ENCODE data around the gene WDR5B.

Gene WDR5B

GRCh38 chr3:122395582-122395981 is 20.3 kb downstream of the WDR5B start:
- FAIRE-seq (no peak), DNase-seq (ENCODE audit: insufficient read length, low spot score) (no peak)
- TF ChIP-seq POLR2A (IDR thresholded peaks at IDR 0.05; ENCODE audit: low read depth, low read length) (no peak), POU2F2 (IDR thresholded peaks at IDR 0.05; ENCODE audit: low read depth, low read length) (no peak), TAF1 (IDR thresholded peaks at IDR 0.05; ENCODE audit: low read depth, low read length) (no peak), POLR2AphosphoS5 (IDR thresholded peaks at IDR 0.05; ENCODE audit: low read depth, low read length) (no peak), SPI1 (IDR thresholded peaks at IDR 0.05; ENCODE audit: low read depth, low read length) (no peak), PAX5 (IDR thresholded peaks at IDR 0.05; ENCODE audit: insufficient read depth, low read length, severe bottlenecking) (no peak)

- no peak for FAIRE-seq
- DNase-seq (ENCODE audit: insufficient read length, low spot score) = no peak
- TF ChIP-seq POU2F2 (IDR thresholded peaks at IDR 0.05; ENCODE audit: low read depth, low read length) = no peak
- TF ChIP-seq SPI1 (IDR thresholded peaks at IDR 0.05; ENCODE audit: low read depth, low read length) = no peak
- TF ChIP-seq POLR2AphosphoS5 (IDR thresholded peaks at IDR 0.05; ENCODE audit: low read depth, low read length) = no peak
- TF ChIP-seq TAF1 (IDR thresholded peaks at IDR 0.05; ENCODE audit: low read depth, low read length) = no peak
- no peak for TF ChIP-seq POLR2A (IDR thresholded peaks at IDR 0.05; ENCODE audit: low read depth, low read length)
- TF ChIP-seq PAX5 (IDR thresholded peaks at IDR 0.05; ENCODE audit: insufficient read depth, low read length, severe bottlenecking) = no peak
Measured at GRCh38 chr3:122394173-122394572, 21.7 kb downstream of the WDR5B start.

- peak; percentile 80 for FAIRE-seq
- peak; percentile 7 for DNase-seq (ENCODE audit: insufficient read length, low spot score)
- no peak for TF ChIP-seq POU2F2 (IDR thresholded peaks at IDR 0.05; ENCODE audit: low read depth, low read length)
- no peak for TF ChIP-seq PAX5 (IDR thresholded peaks at IDR 0.05; ENCODE audit: insufficient read depth, low read length, severe bottlenecking)
- no peak for TF ChIP-seq TAF1 (IDR thresholded peaks at IDR 0.05; ENCODE audit: low read depth, low read length)
- TF ChIP-seq SPI1 (IDR thresholded peaks at IDR 0.05; ENCODE audit: low read depth, low read length) = no peak
- TF ChIP-seq POLR2AphosphoS5 (IDR thresholded peaks at IDR 0.05; ENCODE audit: low read depth, low read length) = no peak
- TF ChIP-seq POLR2A (IDR thresholded peaks at IDR 0.05; ENCODE audit: low read depth, low read length) = no peak
Measured at GRCh38 chr3:122392868-122393844, 22.7 kb downstream of the WDR5B start.

GRCh38 chr3:122391681-122392446 is 24.0 kb downstream of the WDR5B start:
- FAIRE-seq = no peak
- DNase-seq (ENCODE audit: insufficient read length, low spot score) = no peak
- TF ChIP-seq TAF1 (IDR thresholded peaks at IDR 0.05; ENCODE audit: low read depth, low read length) (no peak), POU2F2 (IDR thresholded peaks at IDR 0.05; ENCODE audit: low read depth, low read length) (no peak), POLR2A (IDR thresholded peaks at IDR 0.05; ENCODE audit: low read depth, low read length) (no peak), SPI1 (IDR thresholded peaks at IDR 0.05; ENCODE audit: low read depth, low read length) (no peak), POLR2AphosphoS5 (IDR thresholded peaks at IDR 0.05; ENCODE audit: low read depth, low read length) (no peak), PAX5 (IDR thresholded peaks at IDR 0.05; ENCODE audit: insufficient read depth, low read length, severe bottlenecking) (no peak)

GRCh38 chr3:122390665-122391064 is 25.2 kb downstream of the WDR5B start:
- no peak for FAIRE-seq
- TF ChIP-seq PAX5 (IDR thresholded peaks at IDR 0.05; ENCODE audit: insufficient read depth, low read length, severe bottlenecking) (no peak), POU2F2 (IDR thresholded peaks at IDR 0.05; ENCODE audit: low read depth, low read length) (no peak), POLR2A (IDR thresholded peaks at IDR 0.05; ENCODE audit: low read depth, low read length) (no peak), SPI1 (IDR thresholded peaks at IDR 0.05; ENCODE audit: low read depth, low read length) (no peak), TAF1 (IDR thresholded peaks at IDR 0.05; ENCODE audit: low read depth, low read length) (no peak), POLR2AphosphoS5 (IDR thresholded peaks at IDR 0.05; ENCODE audit: low read depth, low read length) (no peak)
- no peak for DNase-seq (ENCODE audit: insufficient read length, low spot score)

GRCh38 chr3:122389892-122390291 is 26.0 kb downstream of the WDR5B start:
- no peak for FAIRE-seq
- no peak for TF ChIP-seq POLR2A (IDR thresholded peaks at IDR 0.05; ENCODE audit: low read depth, low read length)
- no peak for TF ChIP-seq PAX5 (IDR thresholded peaks at IDR 0.05; ENCODE audit: insufficient read depth, low read length, severe bottlenecking)
- TF ChIP-seq POU2F2 (IDR thresholded peaks at IDR 0.05; ENCODE audit: low read depth, low read length) = no peak
- no peak for TF ChIP-seq POLR2AphosphoS5 (IDR thresholded peaks at IDR 0.05; ENCODE audit: low read depth, low read length)
- TF ChIP-seq SPI1 (IDR thresholded peaks at IDR 0.05; ENCODE audit: low read depth, low read length) = no peak
- TF ChIP-seq TAF1 (IDR thresholded peaks at IDR 0.05; ENCODE audit: low read depth, low read length) = no peak
- no peak for DNase-seq (ENCODE audit: insufficient read length, low spot score)

GRCh38 chr3:122389197-122389596 is 26.7 kb downstream of the WDR5B start:
- FAIRE-seq (no peak), DNase-seq (ENCODE audit: insufficient read length, low spot score) (no peak)
- TF ChIP-seq POLR2A (IDR thresholded peaks at IDR 0.05; ENCODE audit: low read depth, low read length) = no peak
- no peak for TF ChIP-seq PAX5 (IDR thresholded peaks at IDR 0.05; ENCODE audit: insufficient read depth, low read length, severe bottlenecking)
- TF ChIP-seq POLR2AphosphoS5 (IDR thresholded peaks at IDR 0.05; ENCODE audit: low read depth, low read length) = no peak
- no peak for TF ChIP-seq SPI1 (IDR thresholded peaks at IDR 0.05; ENCODE audit: low read depth, low read length)
- no peak for TF ChIP-seq POU2F2 (IDR thresholded peaks at IDR 0.05; ENCODE audit: low read depth, low read length)
- TF ChIP-seq TAF1 (IDR thresholded peaks at IDR 0.05; ENCODE audit: low read depth, low read length) = no peak

GRCh38 chr3:122387709-122388108 is 28.2 kb downstream of the WDR5B start:
- no peak for DNase-seq (ENCODE audit: insufficient read length, low spot score)
- no peak for TF ChIP-seq TAF1 (IDR thresholded peaks at IDR 0.05; ENCODE audit: low read depth, low read length)
- TF ChIP-seq POLR2A (IDR thresholded peaks at IDR 0.05; ENCODE audit: low read depth, low read length) = no peak
- TF ChIP-seq SPI1 (IDR thresholded peaks at IDR 0.05; ENCODE audit: low read depth, low read length) = no peak
- no peak for TF ChIP-seq POLR2AphosphoS5 (IDR thresholded peaks at IDR 0.05; ENCODE audit: low read depth, low read length)
- no peak for TF ChIP-seq PAX5 (IDR thresholded peaks at IDR 0.05; ENCODE audit: insufficient read depth, low read length, severe bottlenecking)
- TF ChIP-seq POU2F2 (IDR thresholded peaks at IDR 0.05; ENCODE audit: low read depth, low read length) = no peak
- FAIRE-seq = no peak
